Ascending aorta (tissue), 2 donors: ENCODE data around the gene ATP5PO. TPM values are rescaled to one million over a fixed set of nuclear protein-coding genes. Genes with fewer than 3 reads are reported as not detected.
"Not testable (repeated sequence)": the region's sequence is repeated elsewhere in the genome, so short reads cannot be mapped to it uniquely, and the experiment has no call there.

ENCODE experiments used
- DNase-seq, 2 donors: peaks; one replicate each; pipeline ENCODE4 v3.0.0-alpha.2; 2019; ENCODE audit warnings: low spot score in 2 of 2
- H3K27ac ChIP-seq, 2 donors: fragments of 200-600 bp; sonication (generic); one replicate each; pipeline ENCODE4 v1.5.1; 2016 to 2017; ENCODE audit warnings: mild to moderate bottlenecking in 1 of 2
- H3K27me3 ChIP-seq: fragments of 200-600 bp; sonication (generic); one replicate; pipeline ENCODE4 v1.5.1; 2017
- H3K36me3 ChIP-seq, 2 donors: fragments of 200-600 bp; sonication (generic); one replicate each; pipeline ENCODE4 v1.5.1; 2016
- H3K4me1 ChIP-seq, 2 donors: fragments of 200-600 bp; sonication (generic); one replicate each; pipeline ENCODE4 v1.5.1; 2016 to 2017; ENCODE audit warnings: mild to moderate bottlenecking in 1 of 2
- H3K4me3 ChIP-seq, 2 donors: fragments of 200-600 bp; sonication (generic); one replicate each; pipeline ENCODE4 v1.5.1; 2016 to 2017; ENCODE audit warnings: mild to moderate bottlenecking in 1 of 2
- H3K9me3 ChIP-seq, 2 donors: fragments of 200-600 bp; sonication (generic); one replicate each; pipeline ENCODE4 v1.5.1; 2016
- intact Hi-C: fragments of 100-400 bp; cut with DNase I; formaldehyde crosslinking; loops from one replicate; pipeline ENCODE4 v1.15.1; 2023
- total RNA-seq: library from RNA; depleted of rRNA; stranded (reverse); fragments of >200 nt; gene quantifications from one replicate; pipeline ENCODE4 v1.1.0, GENCODE V29; 2016
- TF ChIP-seq, protein P1 (sequence below), 3 experiments: fragments of 200-600 bp in 2 of 3; fragments of 450-650 bp in 1 of 3; sonication (generic) in 2 of 3; IDR thresholded peaks; one replicate each; pipeline ENCODE4 v1.5.1; 2016 to 2019; ENCODE audit warnings: antibody characterized with exemption in 3 of 3, mild to moderate bottlenecking in 1 of 3, moderate library complexity in 1 of 3

The ATP5PO gene
- total RNA-seq, 1 donor from 2014 or later = 62.5 TPM

DNA sequence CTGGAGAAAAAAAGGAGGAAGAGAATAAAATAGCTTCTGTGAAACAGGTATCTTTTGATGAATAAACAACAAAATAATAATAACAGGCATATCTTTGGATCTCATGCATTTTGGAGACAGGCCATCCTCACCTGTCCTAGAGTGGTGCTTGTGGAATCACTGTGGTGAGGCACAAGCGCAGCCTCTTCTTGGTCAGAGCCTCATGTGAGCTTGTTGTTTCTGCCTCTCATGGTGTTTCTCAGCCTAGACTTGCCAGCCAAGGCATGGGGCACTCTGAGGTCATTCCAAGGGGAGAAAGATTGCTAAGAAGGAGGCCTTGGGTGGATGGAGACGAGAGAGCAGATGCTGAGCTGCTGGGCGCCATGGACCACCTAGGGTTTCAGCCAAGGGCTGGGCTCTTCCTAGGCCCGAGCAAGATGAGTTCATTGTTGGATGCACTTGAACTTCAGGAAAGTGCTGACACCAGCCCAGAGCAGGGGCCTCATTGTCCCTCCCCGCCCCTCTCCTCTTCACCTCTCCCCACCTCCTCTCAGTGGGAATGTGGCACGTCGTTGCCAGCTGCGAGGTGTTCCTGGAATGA is 49.5 kb downstream of the ATP5PO start:
- TF ChIP-seq, protein P1, sequence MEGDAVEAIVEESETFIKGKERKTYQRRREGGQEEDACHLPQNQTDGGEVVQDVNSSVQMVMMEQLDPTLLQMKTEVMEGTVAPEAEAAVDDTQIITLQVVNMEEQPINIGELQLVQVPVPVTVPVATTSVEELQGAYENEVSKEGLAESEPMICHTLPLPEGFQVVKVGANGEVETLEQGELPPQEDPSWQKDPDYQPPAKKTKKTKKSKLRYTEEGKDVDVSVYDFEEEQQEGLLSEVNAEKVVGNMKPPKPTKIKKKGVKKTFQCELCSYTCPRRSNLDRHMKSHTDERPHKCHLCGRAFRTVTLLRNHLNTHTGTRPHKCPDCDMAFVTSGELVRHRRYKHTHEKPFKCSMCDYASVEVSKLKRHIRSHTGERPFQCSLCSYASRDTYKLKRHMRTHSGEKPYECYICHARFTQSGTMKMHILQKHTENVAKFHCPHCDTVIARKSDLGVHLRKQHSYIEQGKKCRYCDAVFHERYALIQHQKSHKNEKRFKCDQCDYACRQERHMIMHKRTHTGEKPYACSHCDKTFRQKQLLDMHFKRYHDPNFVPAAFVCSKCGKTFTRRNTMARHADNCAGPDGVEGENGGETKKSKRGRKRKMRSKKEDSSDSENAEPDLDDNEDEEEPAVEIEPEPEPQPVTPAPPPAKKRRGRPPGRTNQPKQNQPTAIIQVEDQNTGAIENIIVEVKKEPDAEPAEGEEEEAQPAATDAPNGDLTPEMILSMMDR (IDR thresholded peaks at IDR 0.05) = no peak
- intact Hi-C loops = no loop called here
- no peaks in the 10 kb centered on the region for H3K36me3 ChIP-seq

DNA sequence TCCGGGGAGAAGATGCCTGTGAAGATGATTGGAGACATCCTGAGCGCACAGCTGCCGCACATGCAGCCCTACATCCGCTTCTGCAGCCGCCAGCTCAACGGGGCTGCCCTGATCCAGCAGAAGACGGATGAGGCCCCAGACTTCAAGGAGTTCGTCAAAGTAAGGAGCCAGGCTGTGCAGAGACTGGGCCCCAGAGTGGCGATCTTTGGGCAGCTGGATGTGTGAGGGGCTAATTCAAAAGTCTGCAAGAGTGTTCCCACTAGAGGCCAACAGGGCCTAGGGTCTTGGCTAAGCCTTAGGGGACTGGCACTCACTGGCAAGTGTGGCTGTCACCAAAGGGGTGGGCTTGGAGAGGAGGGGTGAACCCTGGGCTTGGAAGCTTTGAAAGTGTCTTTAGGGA is 50.4 kb downstream of the ATP5PO start:
- no peak overlapping the region for H3K27ac ChIP-seq
- no peaks in the 10 kb centered on the region for H3K36me3 ChIP-seq
- no peaks in the 10 kb centered on the region for H3K9me3 ChIP-seq
- no peak overlapping the region for H3K4me3 ChIP-seq
- no peak for DNase-seq
- intact Hi-C loops = no loop called here
- no peaks in the 10 kb centered on the region for H3K27me3 ChIP-seq
- TF ChIP-seq, protein P1 (IDR thresholded peaks at IDR 0.05) = no peak
- H3K4me1 ChIP-seq = no peaks in the 10 kb centered on the region

More for the DNA sequence above, 49.5 kb downstream of the ATP5PO start:
- no peak overlapping the region for H3K4me3 ChIP-seq
- DNase-seq = no peak
- no peaks in the 10 kb centered on the region for H3K27me3 ChIP-seq
- no peak overlapping the region for H3K27ac ChIP-seq
- H3K9me3 ChIP-seq = no peaks in the 10 kb centered on the region
- no peaks in the 10 kb centered on the region for H3K4me1 ChIP-seq

DNA sequence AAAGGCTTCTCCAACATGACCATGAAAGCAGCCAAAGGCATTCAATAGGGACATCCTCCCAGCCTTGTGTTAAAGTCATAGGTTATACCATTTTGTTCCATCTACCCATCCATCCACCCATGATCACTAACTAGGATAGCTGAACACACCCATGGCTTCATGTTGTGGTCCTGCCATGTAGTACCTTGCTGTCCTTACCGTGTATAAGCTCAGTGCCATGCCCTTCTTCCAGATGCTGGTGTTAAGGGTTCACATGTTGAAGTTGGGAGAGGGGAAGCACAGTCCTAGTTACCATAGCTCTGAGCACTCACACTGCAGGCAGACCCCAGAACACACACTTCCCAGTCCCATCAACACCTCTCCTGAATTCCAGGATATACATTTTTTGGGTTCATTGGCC is 51.5 kb downstream of the ATP5PO start:
- Histone ChIP-seq H3K9me3 (no peaks in the 10 kb centered on the region), H3K4me3 (no peak overlapping the region), H3K36me3 (no peaks in the 10 kb centered on the region), H3K27ac (no peak overlapping the region), H3K27me3 (no peaks in the 10 kb centered on the region), H3K4me1 (no peaks in the 10 kb centered on the region)
- TF ChIP-seq, protein P1 (IDR thresholded peaks at IDR 0.05) = no peak
- no peak for DNase-seq
- intact Hi-C loops = no loop called here

DNA sequence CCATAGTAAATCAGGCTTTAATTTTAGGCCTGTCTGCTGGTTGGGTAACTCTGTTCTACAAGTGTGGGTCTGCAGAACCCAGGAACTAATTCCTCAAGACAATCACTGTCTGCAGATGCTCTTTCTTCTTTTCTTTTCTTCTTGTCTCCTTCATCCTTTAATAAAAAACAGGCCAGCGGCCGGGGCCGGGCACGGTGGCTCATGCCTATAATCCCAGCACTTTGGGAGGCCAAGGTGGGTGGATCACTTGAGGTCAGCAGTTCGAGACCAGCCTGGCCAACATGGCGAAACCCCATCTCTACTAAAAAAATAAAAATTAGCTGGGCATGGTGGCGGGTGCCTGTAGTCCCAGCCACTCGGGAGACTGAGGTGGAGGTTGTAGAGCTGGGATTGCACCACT is 52.4 kb downstream of the ATP5PO start:
- not testable (repeated sequence) for DNase-seq

DNA sequence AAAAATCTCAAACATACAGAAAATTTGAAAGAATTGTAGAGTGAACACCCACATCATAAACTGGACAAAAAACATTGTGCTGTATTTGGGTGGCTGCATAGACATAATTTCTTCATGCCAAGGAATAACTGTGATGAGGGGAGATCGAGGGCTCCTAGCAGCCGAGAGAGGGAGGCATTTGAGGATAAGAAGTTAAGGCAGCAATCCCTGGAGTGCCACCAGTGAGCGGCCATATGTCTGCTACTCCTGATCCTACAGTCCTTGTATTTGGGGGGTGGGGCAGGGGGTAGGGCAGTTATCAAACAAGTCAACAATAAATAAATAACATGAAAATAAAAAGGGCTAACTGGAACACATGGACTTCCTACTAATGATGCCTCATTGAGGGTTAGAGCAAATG is 54.5 kb downstream of the ATP5PO start:
- Histone ChIP-seq H3K36me3 (no peaks in the 10 kb centered on the region), H3K27me3 (no peaks in the 10 kb centered on the region), H3K4me1 (peaks cover 0 to 3% of the 10 kb centered on the region in 2 donors), H3K27ac (no peak overlapping the region), H3K9me3 (no peaks in the 10 kb centered on the region), H3K4me3 (no peak overlapping the region)
- intact Hi-C loops = no loop called here
- DNase-seq = no peak
- TF ChIP-seq, protein P1 (IDR thresholded peaks at IDR 0.05) = no peak

More for the DNA sequence above, 52.4 kb downstream of the ATP5PO start:
- H3K4me1 ChIP-seq, H3K36me3 ChIP-seq, H3K27ac ChIP-seq, H3K4me3 ChIP-seq, intact Hi-C loops, H3K27me3 ChIP-seq, H3K9me3 ChIP-seq: not testable (repeated sequence)

DNA sequence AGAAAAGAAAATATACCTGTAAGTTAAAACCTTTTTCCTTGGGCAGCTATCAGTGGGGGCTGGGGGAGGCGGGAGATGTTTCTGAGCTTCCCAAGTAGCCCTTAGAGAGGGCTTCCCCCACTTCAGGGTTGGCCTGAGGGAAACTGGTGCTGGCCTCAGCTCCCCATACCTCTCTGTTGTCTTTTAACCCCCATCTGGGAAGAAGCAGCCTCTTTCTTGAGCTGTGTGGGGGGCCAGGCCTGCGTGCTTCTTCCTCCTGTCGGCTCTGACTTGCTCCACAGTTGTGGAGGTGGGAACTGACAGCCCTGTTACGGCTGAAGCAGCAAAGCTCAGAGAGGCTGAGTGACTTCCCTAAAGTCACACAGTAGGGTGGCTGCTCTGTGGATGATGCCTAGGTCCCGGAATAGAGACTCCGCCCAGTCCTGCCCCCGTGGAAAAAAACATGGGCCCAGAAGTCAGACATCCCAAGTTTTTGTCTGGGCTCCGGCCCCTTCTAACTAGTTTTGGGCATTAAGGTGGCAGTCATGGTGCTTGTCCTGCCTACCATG is 55.2 kb downstream of the ATP5PO start:
- Histone ChIP-seq H3K36me3 (no peaks in the 10 kb centered on the region), H3K27me3 (no peaks in the 10 kb centered on the region), H3K4me3 (no peak overlapping the region), H3K4me1 (peaks cover 0 to 3% of the 10 kb centered on the region in 2 donors), H3K27ac (no peak overlapping the region), H3K9me3 (no peaks in the 10 kb centered on the region)
- DNase-seq = no peak
- TF ChIP-seq, protein P1 (IDR thresholded peaks at IDR 0.05) = no peak
- intact Hi-C loops = no loop called here
